Fibroblast of villous mesenchyme (primary cell): ENCODE measurements around the gene LMBR1. TPM values are rescaled to one million over a fixed set of nuclear protein-coding genes. Genes with fewer than 3 reads are reported as not detected.

Source experiments
- DNase-seq: peaks from one replicate; pipeline ENCODE4 v3.0.0-alpha.2; 2010; ENCODE audit warnings: low read depth
- H3K4me3 ChIP-seq: 2 replicates; pipeline ENCODE4 v1.5.1; 2011; ENCODE audit warnings: low read depth, mild to moderate bottlenecking, low read length
- CTCF ChIP-seq: IDR thresholded peaks from 2 replicates; pipeline ENCODE4 v1.5.1; 2012; ENCODE audit warnings: low read depth, mild to moderate bottlenecking, low read length; ENCODE audit not compliant: insufficient read depth
- total RNA-seq: library from RNA; depleted of rRNA; stranded (reverse); fragments of >200 nt; gene quantifications from 2 replicates; pipeline ENCODE4 v1.2.3, GENCODE V29; 2012

LMBR1 gene
- total RNA-seq, 1 donor: 43.6 TPM

- no peak overlapping the region for H3K4me3 ChIP-seq
- DNase-seq: no peak
- TF ChIP-seq CTCF: no peak
These were observed 51.5 kb downstream of the LMBR1 start for GRCh38 chr7:156841497-156841896.

GRCh38 chr7:156840134-156840533, 52.8 kb downstream of the LMBR1 start:
- no peak for TF ChIP-seq CTCF
- no peak for DNase-seq
- H3K4me3 ChIP-seq: no peak overlapping the region

GRCh38 chr7:156836443-156836842, 56.5 kb downstream of the LMBR1 start:
- H3K4me3 ChIP-seq: no peak overlapping the region
- no peak for TF ChIP-seq CTCF
- no peak for DNase-seq

- TF ChIP-seq CTCF: no peak
- DNase-seq: no peak
- no peak overlapping the region for H3K4me3 ChIP-seq
These were observed 58.5 kb downstream of the LMBR1 start for GRCh38 chr7:156834462-156834861.

GRCh38 chr7:156833312-156833711, 59.7 kb downstream of the LMBR1 start:
- DNase-seq: no peak
- no peak overlapping the region for H3K4me3 ChIP-seq
- no peak for TF ChIP-seq CTCF

- no peak for TF ChIP-seq CTCF
- no peak for DNase-seq
These were observed 60.6 kb downstream of the LMBR1 start for GRCh38 chr7:156832195-156832877.

GRCh38 chr7:156829669-156830336, 63.2 kb downstream of the LMBR1 start:
- no peak for TF ChIP-seq CTCF
- no peak for DNase-seq
- H3K4me3 ChIP-seq: no peak overlapping the region

More at GRCh38 chr7:156832195-156832877, 60.6 kb downstream of the LMBR1 start:
- no peak overlapping the region for H3K4me3 ChIP-seq
